Stimulated activated CD8-positive, alpha-beta memory T cell treated with anti-CD3 and anti-CD28 coated beads, Interleukin-12 subunit alpha, Interleukin-12 subunit beta, amount 100 ng/mL, for 4 hours (primary cell): ENCODE data around the gene INPPL1.
"Not testable (repeated sequence)": the region's sequence is repeated elsewhere in the genome, so short reads cannot be mapped to it uniquely, and the experiment has no call there.

Source experiments
- DNase-seq: peaks from one replicate; pipeline ENCODE4 v3.0.0-alpha.2; 2020; ENCODE audit warnings: low read depth

Gene INPPL1

GRCh38 chr11:72224564-72225410 lies at the start of gene INPPL1:
TSS of gene INPPL1 (plus strand) at chr11:72224767. CDS start at chr11:72224985, 218 bp downstream.
- peak; percentile 21 for DNase-seq

- DNase-seq, result no peak
Measured at GRCh38 chr11:72177656-72178055, 46.9 kb upstream of the INPPL1 start.

GRCh38 chr11:72179049-72179803 lies 45.3 kb upstream of the INPPL1 start:
- no peak for DNase-seq

DNA sequence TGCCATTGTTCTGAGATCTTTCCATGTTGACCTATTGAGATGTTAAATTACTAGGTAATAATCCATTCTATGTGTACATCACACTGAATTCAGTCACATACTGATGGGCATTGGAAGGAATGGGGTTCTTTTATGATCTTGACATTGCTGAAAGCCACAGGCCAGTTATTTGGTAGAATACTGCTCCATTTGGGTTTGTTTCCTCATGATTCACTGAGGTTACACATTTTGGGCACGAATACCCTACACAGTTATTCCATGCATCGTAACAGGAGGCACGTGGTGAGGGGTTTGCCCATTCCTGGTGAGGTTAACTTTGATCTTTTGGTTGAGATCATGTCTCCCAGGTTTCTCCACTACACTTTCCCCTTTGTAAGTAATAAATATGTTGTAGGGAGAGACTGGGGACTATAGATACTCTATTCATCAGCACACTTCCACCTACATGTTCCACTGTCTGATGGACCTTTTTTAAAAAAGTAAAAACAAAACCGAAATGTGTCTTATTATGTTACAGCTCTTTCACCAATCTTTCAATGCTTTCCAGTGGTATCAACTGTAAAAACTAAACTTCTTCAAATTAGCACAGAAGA lies 44.7 kb upstream of the INPPL1 start:
- DNase-seq, result no peak

DNA sequence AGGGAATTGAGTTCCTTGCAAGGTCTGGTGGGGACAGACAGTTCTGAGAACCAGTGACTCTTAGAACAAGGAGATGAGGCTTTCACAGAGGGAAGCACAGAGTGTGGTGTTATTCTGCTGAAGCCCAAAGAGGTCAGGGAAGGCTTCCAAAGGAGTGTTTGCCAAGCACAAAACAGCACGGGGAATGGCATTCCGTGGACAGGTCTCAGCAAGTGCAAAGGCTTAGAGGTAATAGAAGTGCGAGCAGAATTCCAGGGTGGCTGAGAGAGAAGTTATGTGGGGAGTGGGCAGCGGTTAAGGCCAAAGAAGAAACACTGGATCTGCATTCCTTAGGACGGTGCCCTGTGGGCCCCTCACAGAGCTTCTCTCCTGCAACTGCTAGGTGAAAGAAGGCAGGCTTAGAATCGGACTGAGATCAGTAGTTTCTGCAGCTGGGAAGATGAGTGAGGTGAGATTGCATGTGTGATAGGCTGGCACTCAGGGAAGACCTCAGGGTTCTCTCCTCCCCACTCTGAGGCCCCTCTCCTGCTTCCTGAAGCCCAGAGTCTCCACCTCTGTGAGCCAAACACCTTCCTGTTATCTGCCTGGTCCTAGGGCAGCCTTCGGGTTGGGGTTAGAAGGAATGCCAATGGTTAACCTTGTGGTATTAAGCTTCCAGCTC lies 43.5 kb upstream of the INPPL1 start:
- DNase-seq, result not testable (repeated sequence)

- not testable (repeated sequence) for DNase-seq
Measured at GRCh38 chr11:72181553-72181958, 43.0 kb upstream of the INPPL1 start.

DNA sequence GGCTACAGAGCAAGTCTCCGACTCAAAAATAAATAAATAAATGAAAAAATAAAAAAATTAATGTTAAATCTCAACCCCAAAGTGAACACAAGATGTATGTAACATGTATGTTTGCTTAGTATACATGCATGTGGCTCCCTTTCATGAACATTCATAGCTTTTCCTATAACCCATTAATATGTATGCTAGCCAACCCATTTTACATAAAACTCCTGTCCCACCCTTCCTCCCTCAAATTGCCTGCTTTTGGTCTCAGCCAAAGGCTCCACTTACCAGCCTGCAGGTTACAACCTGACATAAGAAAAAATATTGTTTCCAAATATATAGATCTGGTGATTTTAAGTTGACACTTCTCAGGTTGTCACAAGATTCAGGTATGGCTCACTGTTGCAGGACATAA lies 36.3 kb upstream of the INPPL1 start:
- DNase-seq, result no peak

DNA sequence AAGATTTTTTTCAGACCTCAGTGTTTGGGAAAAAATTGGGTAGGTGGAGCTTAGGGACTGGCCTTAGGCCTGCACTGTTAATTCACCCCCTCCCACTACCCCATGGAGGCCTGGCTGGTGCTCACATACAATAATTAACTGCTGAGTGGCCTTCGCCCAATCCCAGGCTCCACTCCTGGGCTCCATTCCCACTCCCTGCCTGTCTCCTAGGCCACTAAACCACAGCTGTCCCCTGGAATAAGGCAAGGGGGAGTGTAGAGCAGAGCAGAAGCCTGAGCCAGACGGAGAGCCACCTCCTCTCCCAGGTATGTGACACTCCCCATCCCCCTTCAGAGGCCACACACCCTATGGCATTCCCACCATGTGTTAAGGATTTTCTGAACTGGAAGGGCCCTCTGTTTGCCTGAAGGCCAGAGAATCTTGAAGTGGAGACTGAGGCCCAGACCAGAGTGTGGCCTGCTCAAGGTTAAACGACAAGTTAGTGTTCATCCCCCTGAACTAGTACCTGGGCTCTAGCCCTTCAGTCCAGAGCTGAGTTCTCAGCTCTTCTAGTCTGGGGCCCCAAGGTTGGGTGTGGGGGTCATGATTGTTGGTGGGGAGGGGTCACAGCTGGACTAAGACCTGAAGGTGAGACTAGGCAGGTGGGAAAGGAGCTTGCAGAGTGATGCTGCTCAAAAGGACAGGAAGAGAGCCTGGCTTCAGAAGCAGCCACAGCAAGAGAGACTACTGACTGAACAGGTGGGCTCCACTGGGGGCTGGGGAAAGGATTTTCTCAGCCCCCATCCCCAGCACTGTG lies 34.9 kb upstream of the INPPL1 start:
- no peak for DNase-seq

DNA sequence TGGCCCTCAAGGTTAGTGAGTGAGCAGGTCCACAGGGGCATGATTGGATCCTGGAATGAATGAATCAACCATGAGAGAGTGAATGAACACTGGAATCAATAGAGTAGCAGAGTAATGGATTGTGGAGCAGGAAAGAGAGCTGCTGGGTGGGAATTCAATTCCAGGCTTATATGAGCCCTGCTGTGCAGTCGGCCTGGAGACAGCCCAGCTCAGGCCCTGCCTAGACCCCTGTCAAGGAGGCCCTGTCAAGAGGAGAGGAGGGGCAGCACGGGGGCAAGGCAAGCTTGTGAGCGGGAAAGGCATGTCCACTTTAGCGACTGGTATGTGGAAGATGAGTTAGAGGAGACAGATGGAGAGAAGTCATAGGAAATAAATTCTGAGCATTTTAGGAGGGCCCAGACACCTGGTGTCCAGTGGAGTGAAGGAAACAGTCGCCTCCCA lies 33.9 kb upstream of the INPPL1 start:
- no peak for DNase-seq

- DNase-seq, result no peak
Measured at GRCh38 chr11:72191961-72192381, 32.6 kb upstream of the INPPL1 start, which contains the start of gene FOLR1. TSS of gene FOLR1 (plus strand) at chr11:72192140. CDS start at chr11:72192174, 34 bp downstream.

DNA sequence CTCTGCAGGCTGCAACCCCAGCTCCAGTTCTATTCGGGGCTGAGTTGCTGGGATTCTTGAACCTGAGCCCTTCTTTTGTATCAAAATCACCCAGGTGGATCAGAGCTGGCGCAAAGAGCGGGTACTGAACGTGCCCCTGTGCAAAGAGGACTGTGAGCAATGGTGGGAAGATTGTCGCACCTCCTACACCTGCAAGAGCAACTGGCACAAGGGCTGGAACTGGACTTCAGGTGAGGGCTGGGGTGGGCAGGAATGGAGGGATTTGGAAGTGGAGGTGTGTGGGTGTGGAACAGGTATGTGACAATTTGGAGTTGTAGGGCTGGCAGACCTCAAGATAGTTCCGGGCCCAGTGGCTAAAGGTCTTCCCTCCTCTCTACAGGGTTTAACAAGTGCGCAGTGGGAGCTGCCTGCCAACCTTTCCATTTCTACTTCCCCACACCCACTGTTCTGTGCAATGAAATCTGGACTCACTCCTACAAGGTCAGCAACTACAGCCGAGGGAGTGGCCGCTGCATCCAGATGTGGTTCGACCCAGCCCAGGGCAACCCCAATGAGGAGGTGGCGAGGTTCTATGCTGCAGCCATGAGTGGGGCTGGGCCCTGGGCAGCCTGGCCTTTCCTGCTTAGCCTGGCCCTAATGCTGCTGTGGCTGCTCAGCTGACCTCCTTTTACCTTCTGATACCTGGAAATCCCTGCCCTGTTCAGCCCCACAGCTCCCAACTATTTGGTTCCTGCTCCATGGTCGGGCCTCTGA lies 28.9 kb upstream of the INPPL1 start:
- DNase-seq, result no peak

GRCh38 chr11:72201445-72201844 lies 23.1 kb upstream of the INPPL1 start:
- not testable (repeated sequence) for DNase-seq

GRCh38 chr11:72202571-72202970 lies 22.0 kb upstream of the INPPL1 start:
- no peak for DNase-seq

DNA sequence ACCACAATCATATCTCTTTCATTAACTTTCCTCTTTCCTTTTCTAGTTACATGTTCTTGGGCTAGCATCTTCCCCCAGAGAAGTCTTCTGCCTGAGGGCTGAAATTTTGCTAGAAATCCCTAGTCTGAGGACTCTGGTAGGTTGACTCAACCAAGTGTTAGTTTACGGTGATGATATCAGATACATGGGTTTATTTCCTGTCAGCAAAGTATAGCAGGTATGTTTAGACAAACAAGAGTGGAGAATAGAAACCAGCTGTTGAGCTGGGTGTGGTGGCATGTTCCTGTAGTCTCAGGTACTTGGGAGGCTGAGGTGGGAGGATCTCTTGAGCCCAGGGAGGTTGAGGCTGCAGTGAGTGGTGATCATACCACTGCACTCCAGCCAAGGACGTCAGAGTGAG lies 21.4 kb upstream of the INPPL1 start:
- no peak for DNase-seq

- DNase-seq, result no peak
Measured at GRCh38 chr11:72204886-72205285, 19.7 kb upstream of the INPPL1 start.

DNA sequence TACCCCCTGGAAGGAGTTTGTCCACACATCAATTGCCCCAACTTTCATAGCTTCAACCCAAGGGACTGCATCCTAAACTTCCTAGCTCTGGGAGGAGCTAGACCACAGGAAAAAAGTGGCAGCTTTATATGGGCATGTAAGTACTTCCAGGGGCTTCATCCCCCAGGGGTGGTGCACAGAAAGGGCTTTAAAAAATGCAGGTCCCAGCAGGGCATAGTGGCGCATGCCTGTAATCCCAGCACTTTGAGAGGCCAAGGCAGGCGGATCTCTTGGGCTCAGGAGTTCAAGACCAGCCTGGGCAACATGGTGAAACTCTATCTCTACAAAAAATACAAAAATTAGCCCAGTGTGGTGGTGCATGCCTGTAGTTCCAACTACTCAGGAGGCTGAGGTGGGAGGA lies 17.8 kb upstream of the INPPL1 start:
- not testable (repeated sequence) for DNase-seq

- DNase-seq, result no peak
Measured at GRCh38 chr11:72208281-72208680, 16.3 kb upstream of the INPPL1 start.

- no peak for DNase-seq
Measured at GRCh38 chr11:72209101-72209500, 15.5 kb upstream of the INPPL1 start.

DNA sequence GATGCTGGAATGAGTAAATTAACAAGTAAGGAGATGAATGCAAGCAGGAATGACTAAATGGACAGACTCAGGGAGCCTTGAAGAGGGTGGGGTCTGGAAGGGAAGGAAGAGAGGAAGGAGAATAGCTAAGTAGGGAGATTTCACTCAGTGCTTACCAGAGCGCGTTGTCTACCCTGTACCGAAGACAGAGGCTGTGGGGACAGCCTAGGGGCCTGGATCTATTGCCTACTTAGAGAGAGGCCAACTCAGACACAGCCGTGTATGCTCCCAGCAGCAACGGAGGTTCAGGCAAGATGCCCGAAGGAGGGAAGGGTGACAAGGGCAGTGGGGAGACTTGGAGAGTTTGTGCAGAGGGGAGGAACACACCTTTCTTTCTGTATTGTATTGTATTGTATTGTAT lies 7.9 kb upstream of the INPPL1 start, which contains the start of gene FOLR2:
TSS of gene FOLR2 (plus strand) at position 157 of the 400 bp plus-strand sequence. CDS start 1,791 bp downstream, outside the sequence.
- no peak for DNase-seq

DNA sequence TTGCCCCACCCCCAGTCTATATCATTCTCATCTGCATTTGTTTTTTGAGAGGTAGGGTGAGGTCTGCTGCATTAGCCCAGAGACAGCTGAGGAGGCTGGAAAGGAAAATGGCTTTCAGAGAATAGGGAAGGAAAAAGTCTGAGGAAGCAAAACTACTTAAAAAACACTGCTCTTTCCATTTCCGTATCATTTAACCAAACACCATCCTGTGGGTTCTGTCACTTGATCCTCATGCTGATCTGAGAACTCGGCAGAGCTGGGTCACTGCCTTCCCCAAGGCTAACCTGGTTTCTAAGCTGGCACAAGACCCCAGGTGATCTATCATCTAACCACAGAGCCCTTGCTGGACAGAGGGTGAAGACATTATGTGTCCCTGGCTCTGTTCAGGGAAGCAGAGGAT lies 6.7 kb upstream of the INPPL1 start:
- no peak for DNase-seq
